Measurements from ENCODE around the gene PRDM16. TPM values are rescaled to one million over a fixed set of nuclear protein-coding genes. Genes with fewer than 3 reads are reported as not detected.

PRDM16 gene
- total RNA-seq, 2 experiments from 2014 or later, result not detected

GRCh38 chr1:3429766-3430165, 360.8 kb downstream of the PRDM16 start:
- Histone ChIP-seq H3K79me2 (ENCODE audit: insufficient read depth, low read depth, low read length) (no peaks in the 10 kb centered on the region), H3K9me2 (ENCODE audit: insufficient read depth, low read length) (no peaks in the 10 kb centered on the region), H3K9me3 (ENCODE audit: low read length) (no peaks in the 10 kb centered on the region), H2AFZ (ENCODE audit: low read length) (no peak overlapping the region), H3K36me3 (ENCODE audit: insufficient read depth, low read length) (no peaks in the 10 kb centered on the region), H3K4me1 (ENCODE audit: insufficient read depth, low read length, poor library complexity, severe bottlenecking) (no peaks in the 10 kb centered on the region), H3K4me2 (ENCODE audit: low read length) (no peak overlapping the region), H4K20me1 (ENCODE audit: insufficient read depth, low read length) (no peaks in the 10 kb centered on the region), H3K4me3 (ENCODE audit: low read depth, low read length, poor library complexity, severe bottlenecking) (no peak overlapping the region), H3K27ac (ENCODE audit: low read depth, low read length, poor library complexity, severe bottlenecking) (no peak overlapping the region)
- TF ChIP-seq CTCF (conservative IDR thresholded peaks at IDR 0.05; ENCODE audit: low read length), result no peak
- no peak for TF ChIP-seq EZH2phosphoT487 (IDR thresholded peaks at IDR 0.05; ENCODE audit: borderline replicate concordance, low read depth, low read length)
- ChIA-PET POLR2A (no interaction called here), CTCF (ENCODE audit: unreplicated experiment) (no interaction called here)
- DNase-seq (ENCODE audit: low spot score), result no peak
- no TSS peak for BruUV-seq (replicated peaks)
- intact Hi-C loops (cut with micrococcal nuclease; ENCODE audit: unreplicated experiment), result no loop called here

- no peaks in the 10 kb centered on the region for H3K9me2 ChIP-seq (ENCODE audit: insufficient read depth, low read length)
- TF ChIP-seq EZH2phosphoT487 (IDR thresholded peaks at IDR 0.05; ENCODE audit: borderline replicate concordance, low read depth, low read length), result no peak
- no peak for TF ChIP-seq CTCF (conservative IDR thresholded peaks at IDR 0.05; ENCODE audit: low read length)
- no TSS peak for BruUV-seq (replicated peaks)
- no peaks in the 10 kb centered on the region for H4K20me1 ChIP-seq (ENCODE audit: insufficient read depth, low read length)
- H3K4me2 ChIP-seq (ENCODE audit: low read length), result no peak overlapping the region
- no peak for DNase-seq (ENCODE audit: low spot score)
- no peak overlapping the region for H3K4me3 ChIP-seq (ENCODE audit: low read depth, low read length, poor library complexity, severe bottlenecking)
- H3K36me3 ChIP-seq (ENCODE audit: insufficient read depth, low read length), result no peaks in the 10 kb centered on the region
- H3K79me2 ChIP-seq (ENCODE audit: insufficient read depth, low read depth, low read length), result no peaks in the 10 kb centered on the region
- intact Hi-C loops (cut with micrococcal nuclease; ENCODE audit: unreplicated experiment), result no loop called here
- no peak overlapping the region for H2AFZ ChIP-seq (ENCODE audit: low read length)
- H3K27ac ChIP-seq (ENCODE audit: low read depth, low read length, poor library complexity, severe bottlenecking), result no peak overlapping the region
- no peaks in the 10 kb centered on the region for H3K4me1 ChIP-seq (ENCODE audit: insufficient read depth, low read length, poor library complexity, severe bottlenecking)
- CTCF ChIA-PET (ENCODE audit: unreplicated experiment), result no interaction called here
- POLR2A ChIA-PET, result no interaction called here
- H3K9me3 ChIP-seq (ENCODE audit: low read length), result no peaks in the 10 kb centered on the region
These were observed 361.4 kb downstream of the PRDM16 start for GRCh38 chr1:3430406-3430805.

- intact Hi-C loops (cut with micrococcal nuclease; ENCODE audit: unreplicated experiment), result no loop called here
- no peaks in the 10 kb centered on the region for H3K79me2 ChIP-seq (ENCODE audit: insufficient read depth, low read depth, low read length)
- H3K36me3 ChIP-seq (ENCODE audit: insufficient read depth, low read length), result no peaks in the 10 kb centered on the region
- H3K4me1 ChIP-seq (ENCODE audit: insufficient read depth, low read length, poor library complexity, severe bottlenecking), result no peaks in the 10 kb centered on the region
- no peak overlapping the region for H2AFZ ChIP-seq (ENCODE audit: low read length)
- no peaks in the 10 kb centered on the region for H3K9me2 ChIP-seq (ENCODE audit: insufficient read depth, low read length)
- no peak overlapping the region for H3K4me3 ChIP-seq (ENCODE audit: low read depth, low read length, poor library complexity, severe bottlenecking)
- TF ChIP-seq EZH2phosphoT487 (IDR thresholded peaks at IDR 0.05; ENCODE audit: borderline replicate concordance, low read depth, low read length) (no peak), CTCF (conservative IDR thresholded peaks at IDR 0.05; ENCODE audit: low read length) (no peak)
- no TSS peak for BruUV-seq (replicated peaks)
- ChIA-PET CTCF (ENCODE audit: unreplicated experiment) (no interaction called here), POLR2A (no interaction called here)
- H3K4me2 ChIP-seq (ENCODE audit: low read length), result no peak overlapping the region
- H3K9me3 ChIP-seq (ENCODE audit: low read length), result no peaks in the 10 kb centered on the region
- no peaks in the 10 kb centered on the region for H4K20me1 ChIP-seq (ENCODE audit: insufficient read depth, low read length)
- H3K27ac ChIP-seq (ENCODE audit: low read depth, low read length, poor library complexity, severe bottlenecking), result no peak overlapping the region
- DNase-seq (ENCODE audit: low spot score), result no peak
These were observed 361.8 kb downstream of the PRDM16 start for GRCh38 chr1:3430820-3431219.
